ENCODE data around the gene CCDC187.

CCDC187 gene

DNA sequence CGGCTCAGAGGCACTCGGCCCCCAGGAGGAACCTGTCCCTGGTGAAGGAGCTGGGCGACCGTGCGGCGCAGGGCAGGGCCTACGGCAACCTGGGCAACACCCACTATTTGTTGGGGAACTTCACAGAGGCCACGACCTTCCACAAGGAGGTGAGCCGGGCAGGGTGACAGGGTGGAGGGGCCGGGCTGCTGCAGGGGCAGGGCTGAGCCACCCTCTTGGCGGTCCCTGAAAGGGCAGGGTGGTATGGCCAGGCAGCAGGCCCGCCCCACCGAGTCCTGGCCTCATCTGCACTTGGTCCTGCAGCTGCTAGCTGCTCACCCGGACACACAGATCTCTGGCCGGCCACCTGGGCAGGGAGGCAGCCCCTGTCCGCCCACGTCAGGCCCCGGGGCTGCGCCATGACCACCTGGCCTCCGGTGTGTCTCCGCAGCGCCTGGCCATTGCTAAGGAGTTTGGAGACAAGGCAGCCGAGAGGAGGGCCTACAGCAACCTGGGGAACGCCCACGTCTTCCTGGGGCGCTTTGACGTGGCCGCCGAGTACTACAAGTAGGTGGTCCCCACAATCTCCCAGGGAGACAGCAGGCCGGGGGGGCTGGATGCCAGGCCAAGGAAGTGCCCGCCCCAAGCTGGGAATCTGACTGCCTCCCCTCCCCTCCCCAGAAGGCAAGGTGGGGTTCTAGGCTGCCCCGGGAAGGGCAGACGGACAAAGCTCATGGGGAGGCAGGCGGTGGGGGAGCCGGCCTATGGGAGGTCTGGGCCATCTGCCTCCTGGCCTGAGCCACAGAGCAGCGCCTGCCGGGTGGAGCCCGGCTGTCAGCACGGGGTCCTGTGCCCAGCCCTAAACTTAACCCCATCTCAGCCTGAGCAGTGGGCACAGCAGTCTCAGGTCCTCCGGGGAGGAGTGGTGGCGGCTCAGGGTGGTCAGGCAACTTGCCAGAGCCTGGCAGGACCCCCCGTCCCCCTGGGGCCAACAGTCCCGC, 33.8 kb upstream of the CCDC187 start:
- peaks cover 14% of the 10 kb centered on the region for H3K36me3 ChIP-seq (ENCODE audit: control insufficient read depth, insufficient read depth, low read length)
- H3K9me3 ChIP-seq (ENCODE audit: control insufficient read depth, insufficient read depth, low read length) = no peaks in the 10 kb centered on the region
- no peaks in the 10 kb centered on the region for H3K27me3 ChIP-seq (ENCODE audit: control insufficient read depth, insufficient read depth, low read length)
- no peaks in the 10 kb centered on the region for H3K4me1 ChIP-seq (ENCODE audit: control insufficient read depth, insufficient read depth, low read length)
- no peak overlapping the region for H3K4me3 ChIP-seq (ENCODE audit: low read depth, low read length)
- H3K9ac ChIP-seq (ENCODE audit: low read depth, low read length) = no peak overlapping the region

DNA sequence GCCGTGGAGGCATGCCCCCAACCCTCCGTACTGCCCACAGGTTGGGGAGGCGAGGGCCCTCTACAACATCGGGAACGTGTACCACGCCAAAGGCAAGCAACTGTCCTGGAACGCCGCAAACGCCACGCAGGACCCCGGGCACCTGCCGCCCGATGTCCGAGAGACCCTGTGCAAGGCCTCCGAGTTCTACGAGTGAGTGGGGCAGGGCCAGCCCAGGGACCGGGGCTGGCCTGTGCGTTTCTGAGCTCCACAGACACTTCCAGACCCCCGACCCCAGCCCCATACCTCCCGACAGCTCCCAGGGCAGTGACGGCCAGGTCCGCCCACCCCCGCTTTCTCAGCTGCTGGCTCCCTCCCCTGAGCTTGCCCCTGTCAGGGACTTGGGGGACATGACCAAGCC, 33.0 kb upstream of the CCDC187 start:
- peaks cover 14% of the 10 kb centered on the region for H3K36me3 ChIP-seq (ENCODE audit: control insufficient read depth, insufficient read depth, low read length)
- no peaks in the 10 kb centered on the region for H3K4me1 ChIP-seq (ENCODE audit: control insufficient read depth, insufficient read depth, low read length)
- H3K9ac ChIP-seq (ENCODE audit: low read depth, low read length) = no peak overlapping the region
- H3K27me3 ChIP-seq (ENCODE audit: control insufficient read depth, insufficient read depth, low read length) = no peaks in the 10 kb centered on the region
- no peaks in the 10 kb centered on the region for H3K9me3 ChIP-seq (ENCODE audit: control insufficient read depth, insufficient read depth, low read length)
- no peak overlapping the region for H3K4me3 ChIP-seq (ENCODE audit: low read depth, low read length)

GRCh38 chr9:136336156-136336870, 32.4 kb upstream of the CCDC187 start:
- Histone ChIP-seq H3K27me3 (ENCODE audit: control insufficient read depth, insufficient read depth, low read length) (no peaks in the 10 kb centered on the region), H3K9ac (ENCODE audit: low read depth, low read length) (no peak overlapping the region), H3K4me1 (ENCODE audit: control insufficient read depth, insufficient read depth, low read length) (no peaks in the 10 kb centered on the region), H3K36me3 (ENCODE audit: control insufficient read depth, insufficient read depth, low read length) (peaks cover 14% of the 10 kb centered on the region), H3K9me3 (ENCODE audit: control insufficient read depth, insufficient read depth, low read length) (no peaks in the 10 kb centered on the region), H3K4me3 (ENCODE audit: low read depth, low read length) (no peak overlapping the region)

- Histone ChIP-seq H3K4me1 (ENCODE audit: control insufficient read depth, insufficient read depth, low read length) (no peaks in the 10 kb centered on the region), H3K27me3 (ENCODE audit: control insufficient read depth, insufficient read depth, low read length) (no peaks in the 10 kb centered on the region), H3K4me3 (ENCODE audit: low read depth, low read length) (no peak overlapping the region), H3K36me3 (ENCODE audit: control insufficient read depth, insufficient read depth, low read length) (peaks cover 14% of the 10 kb centered on the region), H3K9me3 (ENCODE audit: control insufficient read depth, insufficient read depth, low read length) (no peaks in the 10 kb centered on the region), H3K9ac (ENCODE audit: low read depth, low read length) (no peak overlapping the region)
These were observed 31.6 kb upstream of the CCDC187 start for GRCh38 chr9:136335296-136336155.

GRCh38 chr9:136334541-136334940, 30.6 kb upstream of the CCDC187 start:
- H3K4me1 ChIP-seq (ENCODE audit: control insufficient read depth, insufficient read depth, low read length) = no peaks in the 10 kb centered on the region
- no peaks in the 10 kb centered on the region for H3K9me3 ChIP-seq (ENCODE audit: control insufficient read depth, insufficient read depth, low read length)
- peaks cover 14% of the 10 kb centered on the region for H3K36me3 ChIP-seq (ENCODE audit: control insufficient read depth, insufficient read depth, low read length)
- no peaks in the 10 kb centered on the region for H3K27me3 ChIP-seq (ENCODE audit: control insufficient read depth, insufficient read depth, low read length)
- no peak overlapping the region for H3K9ac ChIP-seq (ENCODE audit: low read depth, low read length)
- H3K4me3 ChIP-seq (ENCODE audit: low read depth, low read length) = no peak overlapping the region

- no peaks in the 10 kb centered on the region for H3K27me3 ChIP-seq (ENCODE audit: control insufficient read depth, insufficient read depth, low read length)
- H3K4me1 ChIP-seq (ENCODE audit: control insufficient read depth, insufficient read depth, low read length) = no peaks in the 10 kb centered on the region
- H3K4me3 ChIP-seq (ENCODE audit: low read depth, low read length) = no peak overlapping the region
- H3K9ac ChIP-seq (ENCODE audit: low read depth, low read length) = no peak overlapping the region
- peaks cover 12% of the 10 kb centered on the region for H3K36me3 ChIP-seq (ENCODE audit: control insufficient read depth, insufficient read depth, low read length)
- H3K9me3 ChIP-seq (ENCODE audit: control insufficient read depth, insufficient read depth, low read length) = no peaks in the 10 kb centered on the region
These were observed 29.6 kb upstream of the CCDC187 start for GRCh38 chr9:136333486-136333885.

GRCh38 chr9:136333045-136333444, 29.2 kb upstream of the CCDC187 start:
- H3K4me1 ChIP-seq (ENCODE audit: control insufficient read depth, insufficient read depth, low read length) = no peaks in the 10 kb centered on the region
- H3K9ac ChIP-seq (ENCODE audit: low read depth, low read length) = no peak overlapping the region
- no peaks in the 10 kb centered on the region for H3K27me3 ChIP-seq (ENCODE audit: control insufficient read depth, insufficient read depth, low read length)
- H3K4me3 ChIP-seq (ENCODE audit: low read depth, low read length) = no peak overlapping the region
- peaks cover 12% of the 10 kb centered on the region for H3K36me3 ChIP-seq (ENCODE audit: control insufficient read depth, insufficient read depth, low read length)
- H3K9me3 ChIP-seq (ENCODE audit: control insufficient read depth, insufficient read depth, low read length) = no peaks in the 10 kb centered on the region

DNA sequence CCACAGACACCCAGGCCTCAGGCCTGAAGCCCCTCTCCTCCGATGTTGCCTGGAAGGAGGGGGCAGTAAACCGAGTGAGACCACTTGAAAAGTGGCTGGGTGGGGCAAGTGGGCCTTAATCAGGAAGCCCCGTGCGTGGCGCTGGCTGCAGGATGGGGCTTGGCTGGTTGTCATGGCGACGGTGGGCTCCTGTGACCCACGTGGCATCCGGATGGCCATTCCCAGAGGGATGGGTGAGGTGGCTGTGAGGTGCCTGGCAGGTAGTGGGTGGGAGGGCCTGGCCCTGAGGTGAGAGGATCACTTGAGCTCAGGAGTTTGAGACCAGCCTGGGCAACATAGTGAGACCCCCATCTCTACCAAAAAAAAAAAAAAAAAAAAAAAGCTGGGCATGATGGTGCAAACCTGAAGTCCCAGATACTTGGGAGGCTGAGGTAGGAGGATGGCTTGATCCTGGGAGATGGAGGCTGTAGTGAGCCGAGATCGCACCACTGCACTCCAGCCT, 28.6 kb upstream of the CCDC187 start:
- H3K4me1 ChIP-seq (ENCODE audit: control insufficient read depth, insufficient read depth, low read length) = no peaks in the 10 kb centered on the region
- H3K36me3 ChIP-seq (ENCODE audit: control insufficient read depth, insufficient read depth, low read length) = peaks cover 12% of the 10 kb centered on the region
- no peaks in the 10 kb centered on the region for H3K9me3 ChIP-seq (ENCODE audit: control insufficient read depth, insufficient read depth, low read length)
- no peak overlapping the region for H3K4me3 ChIP-seq (ENCODE audit: low read depth, low read length)
- no peaks in the 10 kb centered on the region for H3K27me3 ChIP-seq (ENCODE audit: control insufficient read depth, insufficient read depth, low read length)
- H3K9ac ChIP-seq (ENCODE audit: low read depth, low read length) = no peak overlapping the region

DNA sequence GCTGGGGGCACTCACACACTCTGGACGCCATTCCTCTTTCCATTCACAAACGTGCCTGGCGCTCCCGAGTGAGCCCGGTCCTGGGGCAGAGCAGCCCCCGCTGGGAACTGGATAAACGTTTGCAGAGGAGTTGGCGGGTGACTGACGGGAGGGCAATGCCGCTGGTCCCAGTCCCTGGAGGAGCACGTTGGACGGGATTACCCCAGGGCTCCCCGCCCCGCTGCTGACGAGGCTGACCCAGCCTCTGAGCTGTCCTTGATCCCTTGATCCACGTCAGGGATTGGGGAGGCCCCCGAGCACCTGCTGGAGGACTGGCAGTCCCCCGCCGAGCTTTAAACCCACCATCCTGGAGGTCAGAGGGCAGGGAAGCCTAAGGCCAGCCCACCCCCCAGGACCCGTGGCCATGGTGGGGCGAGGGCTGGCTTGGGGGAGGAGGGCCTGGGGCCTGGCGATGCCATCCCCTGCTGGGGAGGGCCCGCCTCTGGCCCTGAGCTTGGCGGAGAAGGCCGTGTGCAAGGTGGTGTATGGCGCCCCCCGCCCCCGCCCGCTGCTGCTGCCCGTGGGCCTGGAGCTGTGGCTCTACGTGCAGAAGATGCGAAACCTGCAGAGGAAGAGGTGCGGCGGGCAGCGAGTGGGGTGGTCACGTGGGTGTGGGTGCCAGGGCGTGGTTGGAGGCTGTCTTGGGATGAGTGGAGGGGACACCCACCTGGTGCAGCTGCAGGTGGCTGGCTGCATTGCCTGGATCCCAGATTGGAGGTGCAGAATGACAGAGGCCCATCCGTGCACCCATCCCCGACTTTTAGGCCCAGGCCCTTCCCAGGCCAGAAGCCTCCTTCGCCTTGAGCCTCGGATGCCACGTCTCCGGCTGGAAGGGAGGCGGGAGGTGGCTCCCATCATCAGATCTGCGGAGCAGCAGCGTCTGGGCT, 27.9 kb upstream of the CCDC187 start:
- Histone ChIP-seq H3K4me1 (ENCODE audit: control insufficient read depth, insufficient read depth, low read length) (peaks cover 1% of the 10 kb centered on the region), H3K9me3 (ENCODE audit: control insufficient read depth, insufficient read depth, low read length) (no peaks in the 10 kb centered on the region), H3K36me3 (ENCODE audit: control insufficient read depth, insufficient read depth, low read length) (peaks cover 11% of the 10 kb centered on the region), H3K27me3 (ENCODE audit: control insufficient read depth, insufficient read depth, low read length) (no peaks in the 10 kb centered on the region), H3K4me3 (ENCODE audit: low read depth, low read length) (no peak overlapping the region), H3K9ac (ENCODE audit: low read depth, low read length) (no peak overlapping the region)

DNA sequence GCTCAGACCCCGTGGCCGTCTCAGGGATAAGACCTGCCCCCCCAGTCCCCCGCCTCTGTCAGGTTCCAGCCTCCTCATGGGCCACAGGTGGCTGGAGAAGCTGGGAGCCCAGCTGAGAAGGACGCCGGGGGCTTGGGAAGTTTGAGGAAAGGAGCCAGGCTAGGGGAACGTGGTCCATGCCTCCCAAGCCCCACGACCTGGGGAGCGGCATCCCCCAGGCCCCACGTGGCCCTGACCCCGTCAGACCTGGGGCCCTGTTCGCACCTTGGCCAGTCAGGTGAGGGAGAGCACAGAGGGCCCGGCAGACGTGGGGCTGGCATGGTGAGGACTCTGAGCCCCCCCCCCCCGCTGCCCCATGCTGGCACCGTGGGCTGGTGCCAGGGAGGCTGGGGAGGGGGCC, 27.1 kb upstream of the CCDC187 start:
- Histone ChIP-seq H3K4me1 (ENCODE audit: control insufficient read depth, insufficient read depth, low read length) (peaks cover 2% of the 10 kb centered on the region), H3K9ac (ENCODE audit: low read depth, low read length) (no peak overlapping the region), H3K36me3 (ENCODE audit: control insufficient read depth, insufficient read depth, low read length) (peaks cover 6% of the 10 kb centered on the region), H3K9me3 (ENCODE audit: control insufficient read depth, insufficient read depth, low read length) (no peaks in the 10 kb centered on the region), H3K4me3 (ENCODE audit: low read depth, low read length) (no peak overlapping the region), H3K27me3 (ENCODE audit: control insufficient read depth, insufficient read depth, low read length) (no peaks in the 10 kb centered on the region)
